HFF-Myc (cell line): ENCODE data around the gene DOK1.

Source experiments
- DNase-seq: peaks from one replicate; pipeline ENCODE4 v3.0.0-alpha.2; 2011; ENCODE audit warnings: low read depth; ENCODE audit errors: extremely low read depth
- H3K4me3 ChIP-seq: replicated peaks from 2 replicates; pipeline ENCODE4 v1.5.1; 2011; ENCODE audit warnings: low read depth, mild to moderate bottlenecking, control low read depth, low read length
- TF ChIP-seq, protein P1 (sequence below): IDR thresholded peaks from 2 replicates; pipeline ENCODE4 v1.5.1; 2012; ENCODE audit warnings: mild to moderate bottlenecking, low read depth, low read length, control low read depth; ENCODE audit errors: missing control alignments

Gene DOK1

DNA sequence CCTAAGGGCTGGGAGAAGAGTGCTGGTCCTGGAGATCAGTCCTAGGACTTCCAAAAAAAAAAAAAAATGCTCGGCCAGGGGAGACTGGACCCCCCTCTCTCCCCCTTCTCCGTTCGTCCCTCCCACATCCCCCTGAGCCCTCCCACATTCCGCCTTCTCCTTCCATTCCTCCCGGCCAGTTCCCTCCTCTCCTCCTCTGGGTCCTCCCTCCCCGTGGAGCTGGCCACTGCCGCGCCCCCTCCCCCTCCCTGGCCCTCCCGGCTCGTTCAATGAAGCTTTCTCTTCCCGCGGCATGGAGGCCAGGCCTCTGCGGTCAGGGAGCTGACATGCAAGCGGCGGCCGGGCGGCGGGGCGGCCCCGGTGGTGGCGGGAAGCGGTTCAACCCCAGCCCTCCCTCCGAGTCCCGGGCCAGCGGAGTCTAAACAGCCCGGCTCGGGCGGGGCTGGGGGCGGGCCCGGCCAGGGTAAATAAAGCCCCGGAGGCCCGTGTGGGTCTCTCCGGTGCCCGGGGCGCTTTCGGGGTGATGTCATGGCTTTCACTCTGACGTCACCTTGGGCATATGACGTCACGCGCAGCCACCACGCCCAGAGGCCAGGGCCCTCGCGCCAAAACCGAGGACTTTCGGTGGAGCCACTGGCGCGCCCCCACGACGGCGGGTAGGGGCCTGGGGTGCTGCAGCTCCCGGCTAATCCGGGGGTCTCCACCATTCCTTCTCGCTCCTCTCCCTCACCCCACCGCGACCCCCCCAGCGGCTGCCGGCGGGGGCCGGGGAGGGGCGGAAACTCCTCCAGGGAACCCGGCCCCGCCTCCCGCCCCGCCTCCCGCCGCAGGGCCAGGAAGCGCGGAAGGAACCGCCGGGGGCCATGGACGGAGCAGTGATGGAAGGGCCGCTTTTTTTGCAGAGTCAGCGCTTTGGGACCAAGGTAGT is at the start of gene DOK1, which contains the start of gene LOXL3:
TSS of gene DOK1 (plus strand) at position 829 of the 928 bp plus-strand sequence. CDS start at position 864, 35 bp downstream.
TSS of gene LOXL3 (minus strand) at position 51 of the 928 bp plus-strand sequence. CDS start 1,308 bp downstream, outside the sequence.
- no peak for DNase-seq
- peak within 1 kb of the TSS; percentile 73 for H3K4me3 ChIP-seq
- TF ChIP-seq, protein P1, sequence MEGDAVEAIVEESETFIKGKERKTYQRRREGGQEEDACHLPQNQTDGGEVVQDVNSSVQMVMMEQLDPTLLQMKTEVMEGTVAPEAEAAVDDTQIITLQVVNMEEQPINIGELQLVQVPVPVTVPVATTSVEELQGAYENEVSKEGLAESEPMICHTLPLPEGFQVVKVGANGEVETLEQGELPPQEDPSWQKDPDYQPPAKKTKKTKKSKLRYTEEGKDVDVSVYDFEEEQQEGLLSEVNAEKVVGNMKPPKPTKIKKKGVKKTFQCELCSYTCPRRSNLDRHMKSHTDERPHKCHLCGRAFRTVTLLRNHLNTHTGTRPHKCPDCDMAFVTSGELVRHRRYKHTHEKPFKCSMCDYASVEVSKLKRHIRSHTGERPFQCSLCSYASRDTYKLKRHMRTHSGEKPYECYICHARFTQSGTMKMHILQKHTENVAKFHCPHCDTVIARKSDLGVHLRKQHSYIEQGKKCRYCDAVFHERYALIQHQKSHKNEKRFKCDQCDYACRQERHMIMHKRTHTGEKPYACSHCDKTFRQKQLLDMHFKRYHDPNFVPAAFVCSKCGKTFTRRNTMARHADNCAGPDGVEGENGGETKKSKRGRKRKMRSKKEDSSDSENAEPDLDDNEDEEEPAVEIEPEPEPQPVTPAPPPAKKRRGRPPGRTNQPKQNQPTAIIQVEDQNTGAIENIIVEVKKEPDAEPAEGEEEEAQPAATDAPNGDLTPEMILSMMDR, result no peak

DNA sequence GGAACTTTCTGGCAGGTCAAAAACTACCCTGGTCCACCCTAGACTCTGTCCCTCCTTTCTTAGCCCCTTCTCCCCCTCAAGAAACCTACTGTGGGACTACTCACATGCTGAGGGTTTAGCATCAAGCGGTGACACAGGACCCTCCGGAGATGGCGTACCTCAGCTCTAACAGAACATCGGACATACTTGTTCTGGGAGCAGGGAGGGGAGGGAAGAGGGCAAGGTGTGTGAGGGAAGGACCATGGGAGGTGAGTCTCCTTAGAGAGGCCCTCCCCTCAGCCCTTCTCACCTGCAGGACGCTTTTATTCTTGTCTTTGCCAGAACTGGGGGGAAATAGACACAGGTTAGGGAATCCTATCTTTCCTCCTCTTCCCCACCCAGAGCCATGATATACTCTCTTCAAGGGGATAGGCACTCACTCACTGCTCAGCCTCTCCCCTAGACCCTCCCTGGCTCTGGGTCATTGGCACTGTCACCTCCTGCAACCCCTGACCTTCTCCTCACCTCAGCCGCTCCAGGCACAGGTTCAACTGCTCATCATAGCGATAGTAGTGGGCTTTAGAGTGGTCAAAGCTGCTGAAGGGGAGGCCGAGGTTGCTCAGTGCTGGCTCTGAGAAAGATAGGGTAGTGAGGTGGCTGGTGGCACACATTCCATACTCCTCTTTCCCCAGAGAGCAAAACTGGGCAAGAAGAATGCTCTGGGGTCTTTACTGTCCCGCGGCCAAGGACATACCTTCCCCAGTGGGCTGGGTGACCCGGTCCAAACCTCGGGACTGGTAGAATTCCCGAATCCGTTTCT is 48.9 kb upstream of the DOK1 start:
- peak overlapping the region; percentile 73 for H3K4me3 ChIP-seq
- no peak for DNase-seq
- TF ChIP-seq, protein P1, result no peak

DNA sequence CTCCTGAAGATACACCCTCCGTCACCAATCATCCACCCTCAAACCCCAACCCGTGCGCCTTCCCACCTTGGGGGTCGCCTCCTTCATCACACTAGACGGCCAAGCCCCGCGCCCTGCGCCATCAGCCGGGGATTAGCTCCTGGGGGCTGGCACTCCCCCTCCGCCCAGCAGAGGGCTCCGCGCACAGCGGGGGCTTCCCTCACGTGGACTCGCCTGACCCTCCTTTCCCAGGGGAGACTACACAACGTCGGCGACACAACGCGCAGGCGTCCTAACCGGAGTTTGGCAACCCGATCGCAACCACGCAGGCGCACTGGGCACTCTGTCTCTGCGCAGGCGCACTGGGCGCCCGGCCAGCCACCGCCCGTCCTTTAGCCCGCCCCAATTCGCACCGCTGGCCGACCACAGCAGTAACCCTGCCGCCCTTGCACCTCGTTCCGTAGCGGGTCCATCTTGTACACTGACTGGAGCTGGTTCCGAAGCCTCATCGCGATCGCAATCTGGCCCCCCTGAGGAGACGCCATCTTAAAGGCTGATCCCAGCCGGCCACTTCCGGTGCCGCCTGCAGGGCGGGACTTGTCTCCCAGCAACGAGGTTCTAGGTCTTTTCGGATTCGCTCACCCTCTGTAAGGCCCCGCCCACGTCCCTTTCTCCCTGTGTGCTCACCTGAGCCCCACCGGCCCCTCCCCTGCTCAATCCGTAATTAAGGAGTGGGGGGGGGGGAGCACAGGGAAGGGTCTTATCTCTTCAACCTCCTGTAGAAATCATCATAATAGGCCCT is 47.2 kb upstream of the DOK1 start, which contains the start of gene PCGF1:
TSS of gene PCGF1 (minus strand) at position 551 of the 781 bp plus-strand sequence. CDS start at position 524, 27 bp downstream.
- peak; percentile 92 for DNase-seq
- TF ChIP-seq, protein P1, result peak; percentile 60
- H3K4me3 ChIP-seq, result peak within 1 kb of the TSS; percentile 73

DNA sequence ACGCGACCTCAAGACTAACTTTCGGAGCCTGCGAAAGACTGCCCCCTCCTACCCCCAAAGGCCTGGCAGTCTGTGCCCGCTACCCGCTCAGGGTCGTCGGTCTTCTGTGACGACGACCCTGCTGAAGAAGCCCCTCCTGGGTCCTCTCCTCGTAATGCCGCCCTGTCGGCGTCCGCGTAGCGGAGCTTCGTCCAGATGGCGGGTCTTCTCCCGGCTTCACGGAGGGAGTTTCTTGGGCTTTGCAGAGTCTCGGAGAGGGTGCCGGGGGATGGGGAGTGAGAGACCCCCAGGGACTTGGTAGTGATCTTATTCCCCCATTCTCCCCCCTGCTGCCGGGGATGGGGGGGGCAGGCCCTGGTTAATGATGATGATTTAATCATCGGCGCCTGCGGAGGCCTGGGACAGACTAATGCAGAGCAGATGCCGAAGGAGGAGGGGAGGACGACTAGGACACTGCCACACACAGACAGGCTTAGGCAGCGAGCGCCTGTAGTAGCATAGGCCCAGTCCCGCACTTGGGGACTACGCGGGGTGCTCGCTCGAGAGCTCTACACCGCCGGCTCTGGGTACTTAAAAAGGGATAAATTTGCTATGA is 46.5 kb upstream of the DOK1 start:
- DNase-seq, result peak; percentile 49

DNA sequence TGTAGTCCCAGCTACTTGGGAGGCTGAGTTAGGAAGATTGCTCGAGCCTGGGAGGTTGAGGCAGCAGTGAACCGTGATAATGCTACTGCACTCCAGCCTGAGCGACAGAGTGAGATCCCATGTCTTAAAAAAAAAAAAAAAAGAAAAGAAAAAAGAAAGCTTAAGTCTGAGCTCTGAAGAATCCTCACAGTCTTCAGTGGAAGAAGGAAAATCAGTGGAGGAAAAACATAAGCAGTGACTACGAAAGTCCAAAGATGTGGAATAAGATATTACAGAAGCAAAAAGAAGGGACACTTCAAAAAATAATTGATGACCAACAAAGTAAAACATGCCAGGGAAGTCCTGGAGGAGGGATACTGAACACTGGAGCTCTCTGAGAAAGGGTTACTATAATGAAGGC is 44.2 kb upstream of the DOK1 start:
- DNase-seq, result no peak
- H3K4me3 ChIP-seq, result no peak overlapping the region
- TF ChIP-seq, protein P1, result no peak

More for the DNA sequence above, 46.5 kb upstream of the DOK1 start:
- peak overlapping the region; percentile 73 for H3K4me3 ChIP-seq
- TF ChIP-seq, protein P1, result no peak
